GM19467 (cell line): ENCODE measurements around the gene ZDHHC3.
"Not testable (repeated sequence)": the region's sequence is repeated elsewhere in the genome, so short reads cannot be mapped to it uniquely, and the experiment has no call there.

Experiments
- ATAC-seq: cut with Tn5 transposase; IDR thresholded peaks from one replicate; pipeline ENCODE4 v1.9.1; 2021; ENCODE audit warnings: mild to moderate bottlenecking, moderate library complexity; ENCODE audit not compliant: unreplicated experiment

The ZDHHC3 gene

DNA sequence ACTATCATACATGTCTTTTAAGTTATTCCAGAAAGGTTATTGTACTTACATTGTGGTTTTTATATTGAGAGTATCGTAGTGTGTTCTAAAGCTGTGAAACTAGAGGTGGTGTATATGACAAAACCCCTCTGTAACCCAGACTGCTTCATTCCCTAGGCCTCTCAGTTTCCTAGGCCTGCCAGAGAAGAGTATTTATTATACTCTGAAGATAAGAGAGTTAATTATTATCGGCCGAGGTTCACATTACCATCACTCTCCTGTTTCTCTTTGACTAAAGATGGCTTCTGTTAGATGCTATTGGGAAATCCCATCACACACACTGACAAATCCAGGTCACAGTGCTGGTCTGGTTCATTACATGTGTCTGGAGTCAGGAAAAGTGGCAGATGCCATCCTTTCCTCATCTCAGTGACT, 20.6 kb upstream of the ZDHHC3 start:
- ATAC-seq = no peak

- no peak for ATAC-seq
These were observed 19.3 kb upstream of the ZDHHC3 start for GRCh38 chr3:44995142-44995770.

- no peak for ATAC-seq
These were observed 17.7 kb upstream of the ZDHHC3 start for GRCh38 chr3:44993471-44994205.

GRCh38 chr3:44992555-44993470, 16.8 kb upstream of the ZDHHC3 start:
- no peak for ATAC-seq

GRCh38 chr3:44991326-44991725, 15.4 kb upstream of the ZDHHC3 start:
- no peak for ATAC-seq

DNA sequence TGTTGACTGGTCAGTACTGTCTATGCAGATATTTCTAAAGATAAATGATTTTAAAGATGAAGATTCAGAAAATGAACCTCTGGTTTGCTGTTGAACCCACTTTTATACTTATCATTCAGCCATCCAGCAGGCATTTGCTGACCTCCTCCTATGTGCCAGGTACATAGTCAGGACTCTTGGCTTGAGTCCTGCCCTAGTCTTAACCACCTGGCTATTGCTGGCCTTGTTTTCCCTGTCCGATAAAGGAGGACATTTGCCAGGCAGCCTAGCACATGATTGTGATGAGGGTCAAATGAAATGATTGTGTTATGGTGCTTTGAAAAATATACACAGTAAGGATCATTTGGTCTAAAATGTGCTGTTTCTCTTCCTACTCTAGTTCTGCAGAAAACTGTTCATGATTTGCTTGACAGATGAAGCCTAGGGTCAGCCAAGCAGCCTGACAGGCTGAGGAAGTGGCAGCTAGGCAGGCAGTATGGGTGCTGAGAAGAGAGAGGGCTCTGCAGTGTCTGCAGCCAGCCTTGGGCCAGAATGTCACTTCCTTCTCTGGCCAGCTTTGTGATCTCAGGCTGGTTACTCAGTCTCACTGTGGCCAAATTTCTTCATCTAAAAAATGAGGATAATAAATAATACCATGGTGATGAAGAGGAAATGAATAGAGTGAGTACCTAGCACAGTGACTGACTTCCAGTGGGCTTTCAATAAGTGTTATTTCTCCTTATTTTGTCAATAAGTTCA, 13.8 kb upstream of the ZDHHC3 start:
- no peak for ATAC-seq

GRCh38 chr3:44989141-44989540, 13.2 kb upstream of the ZDHHC3 start:
- no peak for ATAC-seq

- no peak for ATAC-seq
These were observed 12.1 kb upstream of the ZDHHC3 start for GRCh38 chr3:44988073-44988472.

DNA sequence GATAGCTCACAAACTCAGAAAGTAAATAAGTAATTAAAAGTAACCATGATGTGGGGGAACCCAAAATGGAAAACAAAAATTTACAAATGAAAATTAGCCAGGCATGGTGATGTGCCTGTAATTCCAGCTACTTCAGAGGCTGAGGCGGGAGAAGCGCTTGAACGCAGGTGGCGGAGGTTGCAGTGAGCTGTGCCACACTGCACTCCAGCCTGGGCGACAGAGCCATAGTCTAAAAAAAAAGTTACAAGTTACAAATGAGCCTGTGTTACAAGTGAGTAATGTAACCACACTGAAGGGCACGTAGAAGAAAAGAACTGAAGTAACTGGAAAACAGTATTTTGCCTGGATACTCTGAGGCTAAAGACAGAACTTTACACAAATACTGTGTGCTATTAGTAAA, 11.4 kb upstream of the ZDHHC3 start:
- ATAC-seq = no peak

GRCh38 chr3:44986330-44986729, 10.4 kb upstream of the ZDHHC3 start:
- not testable (repeated sequence) for ATAC-seq

- no peak for ATAC-seq
These were observed 8.4 kb upstream of the ZDHHC3 start for GRCh38 chr3:44984335-44984734.

DNA sequence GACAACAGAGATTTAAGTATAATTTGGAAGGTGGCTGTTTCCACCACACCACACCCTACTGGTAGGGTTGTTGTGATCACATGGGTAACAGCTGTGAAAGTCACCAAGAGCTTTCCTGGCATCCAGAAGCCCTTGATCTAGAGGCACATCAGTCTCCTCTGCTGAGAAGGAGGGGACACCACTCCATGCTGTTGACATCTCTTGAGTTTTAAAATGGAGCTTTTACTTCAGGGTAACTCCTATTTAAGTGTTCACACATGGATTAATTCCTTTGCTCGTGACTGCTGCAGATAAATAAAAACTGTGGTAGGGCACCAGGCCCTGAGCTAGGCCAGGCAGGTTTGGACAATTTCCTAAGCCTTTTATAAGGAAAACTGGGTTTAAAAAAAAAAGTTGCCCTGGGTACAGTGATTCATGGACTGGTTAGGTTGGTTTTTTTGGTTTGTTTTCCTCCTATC, 7.5 kb upstream of the ZDHHC3 start:
- ATAC-seq = no peak

DNA sequence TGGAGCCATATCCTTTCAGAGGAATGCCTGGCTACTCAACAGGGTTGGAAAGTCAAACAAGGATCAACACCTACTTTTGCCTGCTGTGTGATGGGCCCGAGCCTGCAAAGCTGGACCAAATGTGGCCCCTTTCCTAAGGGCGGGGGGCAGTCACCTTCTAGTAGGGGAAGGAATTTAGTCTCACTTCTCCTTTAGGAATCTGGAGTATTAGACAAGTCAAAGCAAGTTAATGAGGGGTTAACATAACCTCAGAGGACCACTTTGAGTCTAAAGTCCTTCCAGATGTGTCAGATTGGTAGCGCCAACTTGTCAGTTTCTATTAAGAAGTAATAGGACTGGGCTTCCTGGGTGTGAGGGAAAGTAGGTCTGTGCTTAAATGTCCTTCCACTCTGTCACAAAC, 6.8 kb upstream of the ZDHHC3 start:
- no peak for ATAC-seq

DNA sequence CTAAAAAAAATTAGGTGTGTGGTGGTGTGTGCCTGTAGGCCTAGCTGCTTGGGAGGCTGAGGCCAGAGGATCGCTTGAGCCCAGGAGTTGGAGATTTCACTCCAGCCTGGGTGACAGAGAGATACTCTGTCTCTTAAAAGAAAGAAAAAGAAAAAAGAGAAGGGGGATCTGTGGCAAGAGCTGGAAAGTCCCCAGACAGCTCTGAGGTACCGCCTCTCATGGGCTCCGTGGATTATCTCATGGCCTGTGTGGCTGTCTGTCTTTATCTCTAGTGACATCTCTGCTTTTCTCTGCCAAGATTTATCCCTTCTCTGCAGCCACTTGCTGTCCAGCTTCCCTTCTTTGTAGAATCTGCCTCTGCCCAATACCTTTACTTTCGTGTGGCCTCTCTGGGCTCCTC, 5.8 kb upstream of the ZDHHC3 start:
- ATAC-seq = no peak

GRCh38 chr3:44981220-44981619, 5.2 kb upstream of the ZDHHC3 start:
- no peak for ATAC-seq

DNA sequence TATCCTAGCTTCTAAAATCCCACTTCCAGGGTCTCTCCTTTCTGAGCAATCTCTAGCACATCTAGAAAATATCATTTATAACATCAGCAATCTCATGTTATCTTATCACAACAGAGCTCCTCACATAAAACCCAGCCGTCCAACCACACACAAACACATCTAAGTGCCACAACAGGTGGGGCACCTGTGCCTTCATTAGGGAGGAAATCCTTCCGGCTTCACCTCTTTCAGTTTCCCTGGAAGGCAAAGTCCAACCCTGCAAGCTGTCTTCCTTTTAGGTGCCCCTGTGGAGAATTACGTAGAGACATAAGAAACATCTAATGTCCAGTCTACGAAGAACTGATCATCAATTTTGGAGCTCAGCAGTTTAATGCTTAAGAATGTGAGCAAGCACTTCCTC, 1.6 kb downstream of the ZDHHC3 start:
- no peak for ATAC-seq

GRCh38 chr3:44970926-44971490, 5.0 kb downstream of the ZDHHC3 start:
- no peak for ATAC-seq

DNA sequence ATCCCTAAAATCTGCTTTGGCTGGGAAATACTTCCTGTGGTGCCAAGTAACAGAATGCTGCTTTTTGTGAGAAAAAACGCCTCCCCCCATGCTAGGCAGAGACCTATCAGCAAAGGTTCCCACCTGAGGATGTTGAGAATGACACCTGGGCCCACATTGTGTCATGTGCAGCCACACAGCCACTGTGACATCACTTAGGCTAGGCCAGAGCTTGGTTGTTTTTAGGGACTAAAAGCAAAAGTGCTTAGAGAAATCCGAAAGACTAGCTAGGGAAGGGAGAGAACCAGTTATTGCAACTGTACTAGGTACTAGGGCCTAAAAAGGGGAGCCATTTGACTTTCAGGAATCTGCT, 6.2 kb downstream of the ZDHHC3 start:
- ATAC-seq = no peak

DNA sequence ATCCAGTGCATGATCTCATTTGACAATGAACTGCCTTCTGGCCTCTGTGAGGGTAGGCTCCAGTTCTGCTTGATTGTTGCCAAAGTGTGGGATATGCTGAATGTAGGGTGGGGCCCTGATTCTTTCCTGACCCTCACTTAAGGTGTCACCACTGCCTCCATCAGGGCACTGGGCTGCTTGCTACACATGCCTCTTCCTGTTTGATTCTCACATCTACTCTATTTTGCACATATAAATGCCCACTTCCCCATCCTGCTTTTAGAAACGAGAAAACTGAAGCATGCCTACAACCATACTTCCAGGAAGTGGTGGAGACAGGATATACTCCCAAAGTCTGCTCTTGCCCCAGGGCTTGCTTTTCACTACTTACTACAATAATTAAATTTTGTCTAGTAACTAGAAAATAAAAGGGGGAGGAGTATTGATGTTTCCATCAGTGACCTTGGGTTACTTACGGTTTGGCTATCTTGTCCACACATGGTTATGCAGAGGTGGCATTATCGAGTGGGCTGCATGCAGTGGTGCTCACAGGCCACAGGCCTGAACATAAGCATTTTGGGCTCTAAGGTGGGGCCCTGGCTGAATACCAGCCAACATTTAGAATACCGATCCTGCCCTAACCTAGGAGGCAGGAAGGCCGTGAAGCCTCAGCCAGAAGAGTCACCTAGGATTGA, 6.7 kb downstream of the ZDHHC3 start:
- no peak for ATAC-seq

- ATAC-seq = no peak
These were observed 7.5 kb downstream of the ZDHHC3 start for GRCh38 chr3:44968447-44968858.
